SH-SY5Y (cell line): ENCODE measurements around the gene COMMD1.

ENCODE experiments used
- GATA2 ChIP-seq: IDR thresholded peaks from 2 replicates; pipeline ENCODE4 v1.6.1; 2011; ENCODE audit warnings: mild to moderate bottlenecking, low read depth, low read length
- GATA3 ChIP-seq: IDR thresholded peaks from 2 replicates; pipeline ENCODE4 v1.6.1; 2011; ENCODE audit warnings: low read depth, mild to moderate bottlenecking, low read length, moderate library complexity

The COMMD1 gene

GRCh38 chr2:61949714-61950560 lies 44.5 kb downstream of the COMMD1 start:
- TF ChIP-seq GATA2 (no peak), GATA3 (no peak)

- no peak for TF ChIP-seq GATA3
- no peak for TF ChIP-seq GATA2
Observed at GRCh38 chr2:61950571-61951315, 45.3 kb downstream of the COMMD1 start.

GRCh38 chr2:61951881-61952280 lies 46.4 kb downstream of the COMMD1 start:
- TF ChIP-seq GATA2 (no peak), GATA3 (no peak)

- TF ChIP-seq GATA3 = no peak
- TF ChIP-seq GATA2 = no peak
Observed at GRCh38 chr2:61952288-61952687, 46.8 kb downstream of the COMMD1 start.

- TF ChIP-seq GATA3 (no peak), GATA2 (no peak)
Observed at GRCh38 chr2:61959381-61960293, 54.2 kb downstream of the COMMD1 start.

- TF ChIP-seq GATA3 = no peak
- TF ChIP-seq GATA2 = no peak
Observed at GRCh38 chr2:61961231-61961901, 55.9 kb downstream of the COMMD1 start.

GRCh38 chr2:61962095-61962984 lies 56.9 kb downstream of the COMMD1 start:
- TF ChIP-seq GATA2 (no peak), GATA3 (no peak)

- no peak for TF ChIP-seq GATA3
- no peak for TF ChIP-seq GATA2
Observed at GRCh38 chr2:61966087-61966727, 60.7 kb downstream of the COMMD1 start.

GRCh38 chr2:61967262-61967661 lies 61.8 kb downstream of the COMMD1 start:
- TF ChIP-seq GATA2 (no peak), GATA3 (no peak)

GRCh38 chr2:61969376-61969775 lies 63.9 kb downstream of the COMMD1 start:
- TF ChIP-seq GATA3 (no peak), GATA2 (no peak)

GRCh38 chr2:61970807-61971556 lies 65.5 kb downstream of the COMMD1 start:
- TF ChIP-seq GATA3 (no peak), GATA2 (no peak)
